Measurements from ENCODE around the gene ITLN2.

GRCh38 chr1:160924791-160925651, 29.6 kb downstream of the ITLN2 start:
- TF ChIP-seq, protein P1, sequence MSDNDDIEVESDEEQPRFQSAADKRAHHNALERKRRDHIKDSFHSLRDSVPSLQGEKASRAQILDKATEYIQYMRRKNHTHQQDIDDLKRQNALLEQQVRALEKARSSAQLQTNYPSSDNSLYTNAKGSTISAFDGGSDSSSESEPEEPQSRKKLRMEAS (IDR thresholded peaks at IDR 0.05; ENCODE audit: low read depth, low read length), result no peak
- TF ChIP-seq GABPA (IDR thresholded peaks at IDR 0.05; ENCODE audit: low read depth) (no peak), CTCF (IDR thresholded peaks at IDR 0.05 in 2 of 3, conservative IDR thresholded peaks at IDR 0.05 in 1 of 3; ENCODE audit: control insufficient read depth in 2 of 3, extremely low read depth in 1 of 3, insufficient read depth in 1 of 3, low read depth in 3 of 3, low read length in 3 of 3) (no peak), ZNF24 (IDR thresholded peaks at IDR 0.05) (no peak), RAD21 (IDR thresholded peaks at IDR 0.05; ENCODE audit: insufficient read depth, low read depth, low read length) (no peak)
